ENCODE data around the gene WASHC2A. TPM values are rescaled to one million over a fixed set of nuclear protein-coding genes. Genes with fewer than 3 reads are reported as not detected.
"Not testable (repeated sequence)": the region's sequence is repeated elsewhere in the genome, so short reads cannot be mapped to it uniquely, and the experiment has no call there.

The WASHC2A gene
- total RNA-seq, 1 donor from 2014 or later: 49.3 TPM

DNA sequence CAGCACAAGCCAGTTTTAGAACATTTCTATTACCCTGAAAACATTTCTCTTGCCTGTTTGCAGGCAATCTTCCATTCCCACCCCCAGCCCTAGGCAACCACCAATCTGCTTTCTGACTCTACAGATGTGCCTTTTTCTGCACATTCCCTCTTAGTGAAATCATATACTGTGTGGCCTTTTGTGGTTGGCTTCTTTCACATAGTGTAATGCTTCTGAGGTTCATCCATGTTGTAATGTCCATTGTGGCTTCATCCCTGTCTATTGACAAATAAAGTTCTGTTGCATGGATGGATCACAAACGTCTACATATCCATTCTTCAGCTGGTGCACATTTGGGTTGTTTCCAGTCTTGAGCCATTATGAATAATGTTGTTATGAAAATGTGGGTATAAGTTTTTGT lies 77.8 kb downstream of the WASHC2A start:
- not testable (repeated sequence) for DNase-seq (ENCODE audit: extremely low read depth, low read depth, low spot score)

GRCh38 chr10:50152792-50153272 lies 85.1 kb downstream of the WASHC2A start:
- no peak for DNase-seq (ENCODE audit: extremely low read depth, low read depth, low spot score)

DNA sequence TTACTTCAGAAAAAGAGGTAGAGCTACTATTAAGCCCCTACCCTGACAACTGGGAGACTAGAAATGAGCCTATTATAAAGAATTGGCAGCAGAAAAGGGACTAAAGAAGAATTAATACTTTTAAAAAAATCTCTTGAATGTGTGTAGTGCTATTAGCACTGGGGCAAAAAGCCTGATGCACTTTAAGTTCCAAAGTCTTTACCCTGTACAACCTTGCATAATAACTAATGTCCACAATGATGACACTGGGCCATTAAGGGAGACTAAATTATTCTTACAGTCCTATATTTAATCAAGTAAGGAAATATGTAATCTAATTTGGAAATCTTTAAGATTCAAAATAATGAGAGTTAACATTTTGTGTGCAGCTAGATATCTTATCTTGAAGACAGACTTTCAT lies 90.1 kb downstream of the WASHC2A start:
- DNase-seq (ENCODE audit: extremely low read depth, low read depth, low spot score): not testable (repeated sequence)

DNA sequence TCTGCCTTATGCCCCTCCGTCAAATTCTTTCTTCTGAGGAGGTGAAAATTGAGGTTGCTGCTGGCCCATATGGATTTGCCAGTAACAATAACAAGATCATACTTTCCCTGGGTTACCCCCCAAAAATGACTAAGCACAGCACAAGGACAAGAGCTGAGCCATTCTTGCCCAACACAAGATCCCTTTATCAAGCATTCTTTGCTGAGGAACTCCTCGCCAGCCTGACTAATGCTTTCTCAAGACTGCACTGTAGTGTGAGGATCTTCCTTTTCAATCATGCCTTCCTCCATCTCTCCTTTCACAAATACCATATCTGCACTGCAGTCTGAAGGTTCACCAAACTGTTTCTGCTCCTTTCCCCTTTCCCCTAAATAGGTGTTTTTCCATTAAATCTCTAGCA lies 92.1 kb downstream of the WASHC2A start:
- not testable (repeated sequence) for DNase-seq (ENCODE audit: extremely low read depth, low read depth, low spot score)

DNA sequence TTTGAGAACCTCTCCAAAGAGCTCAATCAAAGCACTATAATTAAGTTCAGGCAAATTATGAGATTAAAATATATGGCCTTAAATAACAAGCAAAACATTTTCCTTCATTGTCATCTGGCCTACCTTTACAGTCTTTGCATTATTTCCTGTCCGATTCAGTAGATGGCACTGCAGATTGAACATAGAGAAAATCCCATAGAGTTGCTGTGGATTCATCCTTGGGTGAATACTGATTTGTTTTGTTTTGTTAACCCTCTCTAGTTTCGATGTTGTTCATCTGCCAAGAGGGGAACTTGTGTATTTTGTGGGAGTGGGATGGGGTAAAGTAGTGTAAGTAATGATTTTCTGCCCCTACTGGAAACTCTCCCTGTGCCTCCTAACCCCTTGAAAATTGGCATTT lies 97.3 kb downstream of the WASHC2A start:
- DNase-seq (ENCODE audit: extremely low read depth, low read depth, low spot score): not testable (repeated sequence)

GRCh38 chr10:50167833-50168232 lies 100.1 kb downstream of the WASHC2A start:
- DNase-seq (ENCODE audit: extremely low read depth, low read depth, low spot score): not testable (repeated sequence)

- not testable (repeated sequence) for DNase-seq (ENCODE audit: extremely low read depth, low read depth, low spot score)
These were observed 101.8 kb downstream of the WASHC2A start for GRCh38 chr10:50169506-50169905.

- not testable (repeated sequence) for DNase-seq (ENCODE audit: extremely low read depth, low read depth, low spot score)
These were observed 107.2 kb downstream of the WASHC2A start for GRCh38 chr10:50174788-50175525.

Other genes with a start within 250 kb of the WASHC2A start
- 16.9 and 22.0 TPM in 2 replicates for gene PARG, start 125.9 kb upstream of the WASHC2A start, total RNA-seq
- 7.5 and 22.5 TPM in 2 replicates for gene TIMM23B, start 125.9 kb upstream of the WASHC2A start, total RNA-seq
- gene AGAP6, start 79.5 kb upstream of the WASHC2A start, total RNA-seq: 4.8 and 13.2 TPM in 2 replicates
- 0.88 and 3.2 TPM in 2 replicates for gene ASAH2, start 183.6 kb downstream of the WASHC2A start, total RNA-seq